Measurements from ENCODE around the gene OTOG. TPM values are rescaled to one million over a fixed set of nuclear protein-coding genes. Genes with fewer than 3 reads are reported as not detected.

The OTOG gene
- total RNA-seq, 1 donor from 2014 or later = 42.1 TPM

GRCh38 chr11:17535488-17535887 lies 11.6 kb upstream of the OTOG start:
- peaks cover 19% of the 10 kb centered on the region for H3K4me1 Mint-ChIP-seq
- no peak overlapping the region for H3K4me3 Mint-ChIP-seq
- Histone ChIP-seq H3K9me3 (ENCODE audit: low read depth) (no peaks in the 10 kb centered on the region), H3K79me2 (ENCODE audit: low read depth) (no peaks in the 10 kb centered on the region), H2AFZ (replicated peaks) (no peak overlapping the region), H4K20me1 (ENCODE audit: low read depth) (no peaks in the 10 kb centered on the region), H3K36me3 (no peaks in the 10 kb centered on the region), H3K27ac (no peak overlapping the region), H3K4me1 (no peaks in the 10 kb centered on the region), H3F3A (ENCODE audit: low read depth) (no peaks in the 10 kb centered on the region), H3K4me3 (no peak overlapping the region), H3K27me3 (no peaks in the 10 kb centered on the region), H3K4me2 (no peak overlapping the region), H3K9ac (no peak overlapping the region)
- no peak overlapping the region for H3K27ac Mint-ChIP-seq
- H3K9me3 Mint-ChIP-seq = no peaks in the 10 kb centered on the region
- H3K27me3 Mint-ChIP-seq (ENCODE audit: insufficient read depth, low read depth) = peaks cover 4% of the 10 kb centered on the region
- TF ChIP-seq EZH2phosphoT487 (IDR thresholded peaks at IDR 0.05) = no peak
- no peak for TF ChIP-seq EZH2 (IDR thresholded peaks at IDR 0.05)
- TF ChIP-seq CTCF (IDR thresholded peaks at IDR 0.05) = no peak
- DNase-seq (ENCODE audit: low spot score) = no peak
- no peaks in the 10 kb centered on the region for H3K36me3 Mint-ChIP-seq

- no peak overlapping the region for H3K4me2 ChIP-seq
- no peak overlapping the region for H3K4me3 ChIP-seq
- no peak overlapping the region for H2AFZ ChIP-seq (replicated peaks)
- H3K4me1 Mint-ChIP-seq = peaks cover 18% of the 10 kb centered on the region
- no peaks in the 10 kb centered on the region for H3K36me3 Mint-ChIP-seq
- H3K79me2 ChIP-seq (ENCODE audit: low read depth) = no peaks in the 10 kb centered on the region
- no peaks in the 10 kb centered on the region for H3K36me3 ChIP-seq
- TF ChIP-seq EZH2phosphoT487 (IDR thresholded peaks at IDR 0.05) (no peak), EZH2 (IDR thresholded peaks at IDR 0.05) (no peak), CTCF (IDR thresholded peaks at IDR 0.05) (no peak)
- no peaks in the 10 kb centered on the region for H3K4me1 ChIP-seq
- H3K27me3 ChIP-seq = peaks cover 1% of the 10 kb centered on the region
- H3K27ac ChIP-seq = no peak overlapping the region
- H3K9me3 ChIP-seq (ENCODE audit: low read depth) = no peaks in the 10 kb centered on the region
- DNase-seq (ENCODE audit: low spot score) = no peak
- no peak overlapping the region for H3K27ac Mint-ChIP-seq
- H3K9ac ChIP-seq = no peak overlapping the region
- H3K4me3 Mint-ChIP-seq = no peak overlapping the region
- peaks cover 4% of the 10 kb centered on the region for H3K27me3 Mint-ChIP-seq (ENCODE audit: insufficient read depth, low read depth)
- H4K20me1 ChIP-seq (ENCODE audit: low read depth) = no peaks in the 10 kb centered on the region
- H3K9me3 Mint-ChIP-seq = no peaks in the 10 kb centered on the region
- no peaks in the 10 kb centered on the region for H3F3A ChIP-seq (ENCODE audit: low read depth)
Measured at GRCh38 chr11:17537261-17537660, 9.8 kb upstream of the OTOG start.

GRCh38 chr11:17538054-17538453 lies 9.0 kb upstream of the OTOG start:
- peaks cover 18% of the 10 kb centered on the region for H3K4me1 Mint-ChIP-seq
- H3K9me3 Mint-ChIP-seq = no peaks in the 10 kb centered on the region
- Histone ChIP-seq H3K36me3 (no peaks in the 10 kb centered on the region), H2AFZ (replicated peaks) (peak overlapping the region; percentile 5), H4K20me1 (ENCODE audit: low read depth) (no peaks in the 10 kb centered on the region), H3K4me2 (no peak overlapping the region), H3F3A (ENCODE audit: low read depth) (no peaks in the 10 kb centered on the region), H3K4me1 (no peaks in the 10 kb centered on the region), H3K4me3 (no peak overlapping the region), H3K9ac (no peak overlapping the region), H3K27me3 (peaks cover 9% of the 10 kb centered on the region), H3K79me2 (ENCODE audit: low read depth) (no peaks in the 10 kb centered on the region), H3K27ac (no peak overlapping the region), H3K9me3 (ENCODE audit: low read depth) (no peaks in the 10 kb centered on the region)
- peak overlapping the region; percentile 38 for H3K27ac Mint-ChIP-seq
- no peaks in the 10 kb centered on the region for H3K36me3 Mint-ChIP-seq
- H3K4me3 Mint-ChIP-seq = no peak overlapping the region
- TF ChIP-seq EZH2 (IDR thresholded peaks at IDR 0.05) (no peak), EZH2phosphoT487 (IDR thresholded peaks at IDR 0.05) (no peak), CTCF (IDR thresholded peaks at IDR 0.05) (no peak)
- no peak for DNase-seq (ENCODE audit: low spot score)
- peaks cover 4% of the 10 kb centered on the region for H3K27me3 Mint-ChIP-seq (ENCODE audit: insufficient read depth, low read depth)

All from neural progenitor cell (in vitro differentiated cells).